Tibial nerve (tissue), 4 donors: ENCODE data around the gene GMCL2.
"Not testable (repeated sequence)": the region's sequence is repeated elsewhere in the genome, so short reads cannot be mapped to it uniquely, and the experiment has no call there.

Experiments
- CTCF ChIP-seq, 5 experiments: fragments of 200-600 bp in 3 of 5; fragments of 450-650 bp in 2 of 5; sonication (generic) in 3 of 5; IDR thresholded peaks; one replicate each; pipeline ENCODE4 v1.5.1; 2016 to 2019; ENCODE audit warnings: antibody characterized with exemption in 5 of 5, mild to moderate bottlenecking in 3 of 5, moderate library complexity in 2 of 5
- EP300 ChIP-seq, 2 donors: sonication (generic); formaldehyde crosslinking; IDR thresholded peaks; one replicate each; pipeline ENCODE4 v1.6.1; 2017; ENCODE audit warnings: antibody characterized with exemption in 2 of 2, mild to moderate bottlenecking in 1 of 2

- TF ChIP-seq EP300, CTCF (IDR thresholded peaks at IDR 0.05): not testable (repeated sequence)
These were observed 41.9 kb upstream of the GMCL2 start for GRCh38 chr5:178229111-178229510.
